ENCODE data around the gene FLNC. TPM values are rescaled to one million over a fixed set of nuclear protein-coding genes. Genes with fewer than 3 reads are reported as not detected.

The FLNC gene
- total and polyA plus RNA-seq, 2 of the 13 experiments (the other 11 are each of a cell fraction or from before 2014, with no cell fraction given) = 0.02 TPM; not detected in 1

GRCh38 chr7:128869944-128870285 lies 39.7 kb downstream of the FLNC start:
- Histone ChIP-seq H3K27ac (ENCODE audit: extremely low read length, insufficient read depth, low read length) (no peak overlapping the region), H2AFZ (ENCODE audit: low read length) (no peak overlapping the region), H3K36me3 (replicated peaks in 1 of 2; ENCODE audit: control insufficient read depth in 1 of 2, insufficient read depth in 2 of 2, low read length in 2 of 2) (peaks cover 0 to 4% of the 10 kb centered on the region in 2 experiments; a peak in 2 of 5 replicates), H3K4me2 (ENCODE audit: low read depth, low read length) (peak overlapping the region; percentile 83), H3K9ac (ENCODE audit: insufficient read depth, low read depth, low read length) (peak overlapping the region; percentile 40), H3K27me3 (ENCODE audit: control insufficient read depth in 1 of 2, insufficient read depth in 2 of 2, low read length in 2 of 2) (peaks cover 3 to 12% of the 10 kb centered on the region in 2 experiments; a peak in 4 of 5 replicates), H3K4me1 (ENCODE audit: insufficient read depth, low read length) (peaks cover 43% of the 10 kb centered on the region), H4K20me1 (ENCODE audit: insufficient read depth, low read length) (no peaks in the 10 kb centered on the region), H3K9me3 (ENCODE audit: low read length) (no peaks in the 10 kb centered on the region), H3K79me2 (ENCODE audit: insufficient read depth, low read length) (no peaks in the 10 kb centered on the region), H3K4me3 (replicated peaks in 1 of 3; ENCODE audit: insufficient read depth in 1 of 3, low read depth in 2 of 3, low read length in 3 of 3) (peak overlapping the region; percentile 63 to 73 (median 68); a peak in 5 of 6 replicates)
- ChIA-PET CTCF (ENCODE audit: low intra/inter-chr PET ratio, low total read pairs) (no interaction called here), POLR2A (no interaction called here)
- ATAC-seq (peak; percentile 52), FAIRE-seq (no peak), DNase-seq (ENCODE audit: low spot score) (no peak)
- TF ChIP-seq PHF21A (CRISPR knock-in tag; IDR thresholded peaks at IDR 0.05) = no peak
- no peak for TF ChIP-seq ZNF781 (CRISPR knock-in tag; IDR thresholded peaks at IDR 0.05; ENCODE audit: borderline replicate concordance, not compliant biosample characterization)
- TF ChIP-seq, protein P1, sequence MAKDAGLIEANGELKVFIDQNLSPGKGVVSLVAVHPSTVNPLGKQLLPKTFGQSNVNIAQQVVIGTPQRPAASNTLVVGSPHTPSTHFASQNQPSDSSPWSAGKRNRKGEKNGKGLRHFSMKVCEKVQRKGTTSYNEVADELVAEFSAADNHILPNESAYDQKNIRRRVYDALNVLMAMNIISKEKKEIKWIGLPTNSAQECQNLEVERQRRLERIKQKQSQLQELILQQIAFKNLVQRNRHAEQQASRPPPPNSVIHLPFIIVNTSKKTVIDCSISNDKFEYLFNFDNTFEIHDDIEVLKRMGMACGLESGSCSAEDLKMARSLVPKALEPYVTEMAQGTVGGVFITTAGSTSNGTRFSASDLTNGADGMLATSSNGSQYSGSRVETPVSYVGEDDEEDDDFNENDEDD (CRISPR knock-in tag; IDR thresholded peaks at IDR 0.05; ENCODE audit: borderline replicate concordance) = peak; percentile 3; the same call in 1 of the 2 replicates
- TF ChIP-seq ZNF614 (CRISPR knock-in tag; IDR thresholded peaks at IDR 0.05; ENCODE audit: borderline replicate concordance) = no peak
- no peak for TF ChIP-seq ZNF251 (CRISPR knock-in tag; IDR thresholded peaks at IDR 0.05)
- TF ChIP-seq TGIF2 (CRISPR knock-in tag; IDR thresholded peaks at IDR 0.05) = no peak
- peak; percentile 46; the same call in 1 of the 2 replicates for TF ChIP-seq PRDM15 (CRISPR knock-in tag; IDR thresholded peaks at IDR 0.05)
- TF ChIP-seq, protein P2, sequence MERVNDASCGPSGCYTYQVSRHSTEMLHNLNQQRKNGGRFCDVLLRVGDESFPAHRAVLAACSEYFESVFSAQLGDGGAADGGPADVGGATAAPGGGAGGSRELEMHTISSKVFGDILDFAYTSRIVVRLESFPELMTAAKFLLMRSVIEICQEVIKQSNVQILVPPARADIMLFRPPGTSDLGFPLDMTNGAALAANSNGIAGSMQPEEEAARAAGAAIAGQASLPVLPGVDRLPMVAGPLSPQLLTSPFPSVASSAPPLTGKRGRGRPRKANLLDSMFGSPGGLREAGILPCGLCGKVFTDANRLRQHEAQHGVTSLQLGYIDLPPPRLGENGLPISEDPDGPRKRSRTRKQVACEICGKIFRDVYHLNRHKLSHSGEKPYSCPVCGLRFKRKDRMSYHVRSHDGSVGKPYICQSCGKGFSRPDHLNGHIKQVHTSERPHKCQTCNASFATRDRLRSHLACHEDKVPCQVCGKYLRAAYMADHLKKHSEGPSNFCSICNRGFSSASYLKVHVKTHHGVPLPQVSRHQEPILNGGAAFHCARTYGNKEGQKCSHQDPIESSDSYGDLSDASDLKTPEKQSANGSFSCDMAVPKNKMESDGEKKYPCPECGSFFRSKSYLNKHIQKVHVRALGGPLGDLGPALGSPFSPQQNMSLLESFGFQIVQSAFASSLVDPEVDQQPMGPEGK (CRISPR knock-in tag; IDR thresholded peaks at IDR 0.05) = peak; percentile 50; the same call in 1 of the 2 replicates
- no peak for TF ChIP-seq ZFYVE20 (CRISPR knock-in tag; IDR thresholded peaks at IDR 0.05; ENCODE audit: borderline replicate concordance, low read depth)
- no peak for TF ChIP-seq FOXC1 (CRISPR knock-in tag; IDR thresholded peaks at IDR 0.05; ENCODE audit: borderline replicate concordance)
- BruUV-seq (replicated peaks) = no TSS peak
- under 1% methylated on average over 18 of the region's 30 CpGs for WGBS (ENCODE audit: low lambda C conversion rate)
- in situ Hi-C loops (cut with HindIII; ENCODE audit: extremely low pct_ligation_motif_present, low pct_unique_long_range_greater_than_20kb) = no loop called here
- intact Hi-C loops (cut with micrococcal nuclease; ENCODE audit: unreplicated experiment) = loop anchor here (5.0 to 10.0 kb wide), 2 partner anchors 33 to 85 kb away; no protein-coding TSS in a partner anchor
